ENCODE measurements around the gene NFATC4. TPM values are rescaled to one million over a fixed set of nuclear protein-coding genes. Genes with fewer than 3 reads are reported as not detected.
A peak's percentile ranks its signal among the peaks of the same experiment; 100 is the strongest.

The NFATC4 gene
- total RNA-seq, 2 experiments from 2014 or later, result 0.11 to 0.30 TPM

- CTCF ChIA-PET, result interaction anchor here (1.0 to 7.5 kb wide), 8 partner anchors 10 to 117 kb away, joined by 3 to 201 read pairs (median 6); partner anchors contain the start of genes ADCY4, LTB4R2 and SDR39U1
- peaks cover 6% of the 10 kb centered on the region for H3K36me3 Mint-ChIP-seq (ENCODE audit: low read depth)
- intact Hi-C loops (cut with DNase I, micrococcal nuclease), result no loop called here
- no peaks in the 10 kb centered on the region for H3K9me3 Mint-ChIP-seq (ENCODE audit: low read depth)
- ATAC-seq, result no peak
- POLR2A ChIA-PET, result no interaction called here
- H3K27ac Mint-ChIP-seq, result no peak overlapping the region
- no peak for DNase-seq
- no peaks in the 10 kb centered on the region for H3K27me3 Mint-ChIP-seq
- no peak overlapping the region for H3K4me3 Mint-ChIP-seq
- H3K4me1 Mint-ChIP-seq, result peaks cover 30% of the 10 kb centered on the region
These were observed 58.3 kb downstream of the NFATC4 start for GRCh38 chr14:24426150-24426911.

- H3K9me3 Mint-ChIP-seq (ENCODE audit: low read depth), result no peaks in the 10 kb centered on the region
These were observed 59.0 kb downstream of the NFATC4 start for GRCh38 chr14:24426912-24427536.

GRCh38 chr14:24427537-24428508 is 59.8 kb downstream of the NFATC4 start:
- Mint-ChIP-seq H3K27ac (no peak overlapping the region), H3K4me1 (peaks cover 38% of the 10 kb centered on the region), H3K9me3 (ENCODE audit: low read depth) (no peaks in the 10 kb centered on the region), H3K27me3 (no peaks in the 10 kb centered on the region), H3K4me3 (peak overlapping the region; percentile 17), H3K36me3 (ENCODE audit: low read depth) (peaks cover 17% of the 10 kb centered on the region)
- ATAC-seq, result no peak
- ChIA-PET POLR2A (interaction anchor here (0.5 to 0.6 kb wide), 2 partner anchors 228 to 816 kb away, joined by 3 read pairs; no protein-coding TSS in a partner anchor), CTCF (interaction anchor here (0.6 to 7.5 kb wide), 7 partner anchors 9 to 119 kb away, joined by 3 to 201 read pairs (median 5); partner anchors contain the start of genes ADCY4 and CIDEB)
- no peak for DNase-seq
- intact Hi-C loops (cut with DNase I, micrococcal nuclease), result no loop called here

More at GRCh38 chr14:24426912-24427536, 59.0 kb downstream of the NFATC4 start:
- DNase-seq (no peak), ATAC-seq (no peak)
- Mint-ChIP-seq H3K4me1 (peaks cover 36% of the 10 kb centered on the region), H3K36me3 (ENCODE audit: low read depth) (peaks cover 13% of the 10 kb centered on the region), H3K4me3 (no peak overlapping the region), H3K27me3 (no peaks in the 10 kb centered on the region), H3K27ac (no peak overlapping the region)
- POLR2A ChIA-PET, result interaction anchor here (0.6 kb wide), 1 partner anchor 227 kb away, joined by 3 read pairs; no protein-coding TSS in a partner anchor
- intact Hi-C loops (cut with DNase I, micrococcal nuclease), result no loop called here
- CTCF ChIA-PET, result interaction anchor here (0.6 to 7.5 kb wide), 6 partner anchors 9 to 94 kb away, joined by 3 to 201 read pairs (median 6); partner anchors contain the start of gene ADCY4

DNA sequence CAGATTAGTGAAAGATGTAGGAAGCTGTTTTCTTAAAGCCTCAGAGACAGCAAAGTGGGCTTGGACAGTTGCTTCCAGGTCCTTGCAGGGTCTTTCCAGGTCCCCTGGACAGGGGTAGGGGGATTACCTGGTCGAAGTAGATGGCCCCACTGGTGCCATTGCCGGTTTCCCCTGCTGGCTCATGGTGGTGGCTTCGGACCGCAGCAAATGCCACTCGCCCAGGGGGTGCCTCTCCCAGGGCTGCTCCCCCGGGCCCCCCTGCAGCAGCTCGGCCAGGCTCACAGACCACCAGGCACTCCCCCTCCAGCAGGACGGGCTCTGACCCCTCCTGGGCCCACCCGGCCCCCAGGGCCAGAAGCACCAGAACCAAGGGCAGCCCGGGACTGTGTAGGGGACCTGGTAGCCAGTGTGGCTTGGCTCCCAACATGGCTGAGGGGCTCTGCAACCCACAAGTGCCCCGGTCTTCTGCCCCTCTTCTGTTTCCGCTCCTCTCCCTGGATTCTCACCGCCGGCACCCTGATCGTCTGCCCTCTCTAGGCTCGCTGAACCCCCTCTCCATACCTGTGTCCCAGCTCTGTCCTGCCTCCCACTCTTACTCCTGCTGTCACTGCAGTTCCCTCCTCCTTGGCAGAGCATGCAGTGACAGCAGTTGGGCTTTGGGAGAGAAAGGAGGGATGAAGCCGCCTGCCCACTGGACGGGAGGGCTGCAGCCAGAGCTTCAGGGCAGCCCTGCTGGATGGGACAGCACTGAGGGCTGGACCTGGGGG is 60.8 kb downstream of the NFATC4 start:
- POLR2A ChIA-PET, result no interaction called here
- no peaks in the 10 kb centered on the region for H3K27me3 Mint-ChIP-seq
- intact Hi-C loops (cut with DNase I, micrococcal nuclease), result loop anchor here in 1 of 2 experiments (1.0 kb wide), 2 partner anchors 158 to 213 kb away; partner anchors contain the start of genes MDP1 and RABGGTA

More for the DNA sequence above, 60.8 kb downstream of the NFATC4 start:
- no peaks in the 10 kb centered on the region for H3K9me3 Mint-ChIP-seq (ENCODE audit: low read depth)
- peak overlapping the region; percentile 95 for H3K27ac Mint-ChIP-seq
- DNase-seq (no peak), ATAC-seq (no peak)
- CTCF ChIA-PET, result interaction anchor here (1.1 to 7.5 kb wide), 3 partner anchors 67 to 120 kb away, joined by 3 to 201 read pairs (median 5); partner anchors contain the start of genes ADCY4 and CIDEB
- peaks cover 42% of the 10 kb centered on the region for H3K4me1 Mint-ChIP-seq
- peaks cover 26% of the 10 kb centered on the region for H3K36me3 Mint-ChIP-seq (ENCODE audit: low read depth)
- peak overlapping the region; percentile 94 for H3K4me3 Mint-ChIP-seq

Other genes starting within 250 kb of the NFATC4 start
- under 1 TPM in 1 of 2 experiments, not detected in 1; 0.53 TPM for gene FITM1, start 237.5 kb upstream of the NFATC4 start, total RNA-seq
- gene PSME1, start 232.0 kb upstream of the NFATC4 start, total RNA-seq, result 100 to 1,000 TPM; 414 to 418 TPM
- 10 to 100 TPM; 36.9 to 46.7 TPM for gene EMC9, start 226.6 kb upstream of the NFATC4 start, total RNA-seq
- 100 to 1,000 TPM; 445 to 459 TPM for gene PSME2, start 221.6 kb upstream of the NFATC4 start, total RNA-seq
- 10 to 100 TPM; 73.7 to 98.4 TPM for gene RNF31, start 220.7 kb upstream of the NFATC4 start, total RNA-seq
- gene IRF9, start 206.9 kb upstream of the NFATC4 start, total RNA-seq, result 100 to 1,000 TPM; 172 to 209 TPM
- 10 to 100 TPM; 25.6 to 27.7 TPM for gene REC8, start 196.1 kb upstream of the NFATC4 start, total RNA-seq
- gene IPO4, start 179.4 kb upstream of the NFATC4 start, total RNA-seq, result 10 to 100 TPM; 73.4 to 73.7 TPM
- gene TM9SF1, start 172.7 kb upstream of the NFATC4 start, total RNA-seq, result 10 to 100 TPM; 17.0 to 24.4 TPM
- gene TSSK4, start 162.5 kb upstream of the NFATC4 start, total RNA-seq, result under 1 TPM; 0.14 to 0.30 TPM
- 10 to 100 TPM; 48.8 to 73.0 TPM for gene CHMP4A, start 154.7 kb upstream of the NFATC4 start, total RNA-seq
- gene MDP1, start 152.1 kb upstream of the NFATC4 start, total RNA-seq, result 10 to 100 TPM in 1 of 2 experiments, 1 to 10 TPM in 1; 4.5 to 11.7 TPM
- gene NEDD8, start 135.8 kb upstream of the NFATC4 start, total RNA-seq, result 100 to 1,000 TPM; 187 to 217 TPM
- gene GMPR2, start 135.3 kb upstream of the NFATC4 start, total RNA-seq, result 10 to 100 TPM; 56.7 to 59.6 TPM
- gene TINF2, start 125.6 kb upstream of the NFATC4 start, total RNA-seq, result 100 to 1,000 TPM in 1 of 2 experiments, 10 to 100 TPM in 1; 87.4 to 108 TPM
- 1 to 10 TPM; 4.8 to 7.4 TPM for gene TGM1, start 105.0 kb upstream of the NFATC4 start, total RNA-seq
- gene RABGGTA, start 96.6 kb upstream of the NFATC4 start, total RNA-seq, result 10 to 100 TPM; 52.1 to 56.0 TPM
- gene DHRS1, start 68.4 kb upstream of the NFATC4 start, total RNA-seq, result 10 to 100 TPM; 11.7 to 14.6 TPM
- 10 to 100 TPM; 24.4 to 32.5 TPM for gene NOP9, start 68.3 kb upstream of the NFATC4 start, total RNA-seq
- gene CIDEB, start 60.2 kb upstream of the NFATC4 start, total RNA-seq, result 10 to 100 TPM; 11.1 to 14.0 TPM
- gene LTB4R2, start 58.0 kb upstream of the NFATC4 start, total RNA-seq, result 1 to 10 TPM; 7.5 to 9.5 TPM
- gene LTB4R, start 56.7 kb upstream of the NFATC4 start, total RNA-seq, result 10 to 100 TPM; 10.1 to 14.2 TPM
- 1 to 10 TPM; 1.4 to 1.8 TPM for gene ADCY4, start 33.1 kb upstream of the NFATC4 start, total RNA-seq
- gene RIPK3, start 28.2 kb upstream of the NFATC4 start, total RNA-seq, result 1 to 10 TPM; 8.9 to 9.4 TPM
- gene NYNRIN, start 30.8 kb downstream of the NFATC4 start, total RNA-seq, result under 1 TPM; 0.07 to 0.16 TPM
- 10 to 100 TPM; 11.6 to 12.2 TPM for gene CBLN3, start 61.5 kb downstream of the NFATC4 start, total RNA-seq
- gene KHNYN, start 61.8 kb downstream of the NFATC4 start, total RNA-seq, result 10 to 100 TPM; 50.6 to 58.1 TPM
- gene SDR39U1, start 74.6 kb downstream of the NFATC4 start, total RNA-seq, result 10 to 100 TPM; 40.9 to 47.8 TPM
- gene CMA1, start 140.1 kb downstream of the NFATC4 start, total RNA-seq, result under 1 TPM in 1 of 2 experiments, not detected in 1; 0.39 TPM
- under 1 TPM in 1 of 2 experiments, not detected in 1; 0.35 TPM for gene CTSG, start 208.1 kb downstream of the NFATC4 start, total RNA-seq
- gene GZMH, start 241.5 kb downstream of the NFATC4 start, total RNA-seq, result 10 to 100 TPM; 36.1 to 45.0 TPM